Adrenal gland (tissue), 5 donors: ENCODE data around the gene CCDC187.

Source experiments
- POLR2A ChIP-seq, 2 donors: fragments of 450-650 bp; IDR thresholded peaks; one replicate each; pipeline ENCODE4 v1.6.1; 2017; ENCODE audit warnings: antibody characterized with exemption in 2 of 2, mild to moderate bottlenecking in 2 of 2, moderate library complexity in 1 of 2
- TF ChIP-seq, protein P1 (sequence below), 6 experiments: fragments of 450-650 bp in 4 of 6; fragments of 200-600 bp in 2 of 6; sonication (generic) in 1 of 6; IDR thresholded peaks; 1 replicate in 5 of 6; 2 replicates in 1 of 6; pipeline versions ENCODE4 v1.5.1 to v1.8.0; 2016 to 2021; ENCODE audit warnings: antibody characterized with exemption in 6 of 6, mild to moderate bottlenecking in 2 of 6, moderate library complexity in 1 of 6
- donor health status: DM: no; HTN: no; CAD: no.

DNA sequence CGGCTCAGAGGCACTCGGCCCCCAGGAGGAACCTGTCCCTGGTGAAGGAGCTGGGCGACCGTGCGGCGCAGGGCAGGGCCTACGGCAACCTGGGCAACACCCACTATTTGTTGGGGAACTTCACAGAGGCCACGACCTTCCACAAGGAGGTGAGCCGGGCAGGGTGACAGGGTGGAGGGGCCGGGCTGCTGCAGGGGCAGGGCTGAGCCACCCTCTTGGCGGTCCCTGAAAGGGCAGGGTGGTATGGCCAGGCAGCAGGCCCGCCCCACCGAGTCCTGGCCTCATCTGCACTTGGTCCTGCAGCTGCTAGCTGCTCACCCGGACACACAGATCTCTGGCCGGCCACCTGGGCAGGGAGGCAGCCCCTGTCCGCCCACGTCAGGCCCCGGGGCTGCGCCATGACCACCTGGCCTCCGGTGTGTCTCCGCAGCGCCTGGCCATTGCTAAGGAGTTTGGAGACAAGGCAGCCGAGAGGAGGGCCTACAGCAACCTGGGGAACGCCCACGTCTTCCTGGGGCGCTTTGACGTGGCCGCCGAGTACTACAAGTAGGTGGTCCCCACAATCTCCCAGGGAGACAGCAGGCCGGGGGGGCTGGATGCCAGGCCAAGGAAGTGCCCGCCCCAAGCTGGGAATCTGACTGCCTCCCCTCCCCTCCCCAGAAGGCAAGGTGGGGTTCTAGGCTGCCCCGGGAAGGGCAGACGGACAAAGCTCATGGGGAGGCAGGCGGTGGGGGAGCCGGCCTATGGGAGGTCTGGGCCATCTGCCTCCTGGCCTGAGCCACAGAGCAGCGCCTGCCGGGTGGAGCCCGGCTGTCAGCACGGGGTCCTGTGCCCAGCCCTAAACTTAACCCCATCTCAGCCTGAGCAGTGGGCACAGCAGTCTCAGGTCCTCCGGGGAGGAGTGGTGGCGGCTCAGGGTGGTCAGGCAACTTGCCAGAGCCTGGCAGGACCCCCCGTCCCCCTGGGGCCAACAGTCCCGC lies 33.8 kb upstream of the CCDC187 start:
- TF ChIP-seq, protein P1, sequence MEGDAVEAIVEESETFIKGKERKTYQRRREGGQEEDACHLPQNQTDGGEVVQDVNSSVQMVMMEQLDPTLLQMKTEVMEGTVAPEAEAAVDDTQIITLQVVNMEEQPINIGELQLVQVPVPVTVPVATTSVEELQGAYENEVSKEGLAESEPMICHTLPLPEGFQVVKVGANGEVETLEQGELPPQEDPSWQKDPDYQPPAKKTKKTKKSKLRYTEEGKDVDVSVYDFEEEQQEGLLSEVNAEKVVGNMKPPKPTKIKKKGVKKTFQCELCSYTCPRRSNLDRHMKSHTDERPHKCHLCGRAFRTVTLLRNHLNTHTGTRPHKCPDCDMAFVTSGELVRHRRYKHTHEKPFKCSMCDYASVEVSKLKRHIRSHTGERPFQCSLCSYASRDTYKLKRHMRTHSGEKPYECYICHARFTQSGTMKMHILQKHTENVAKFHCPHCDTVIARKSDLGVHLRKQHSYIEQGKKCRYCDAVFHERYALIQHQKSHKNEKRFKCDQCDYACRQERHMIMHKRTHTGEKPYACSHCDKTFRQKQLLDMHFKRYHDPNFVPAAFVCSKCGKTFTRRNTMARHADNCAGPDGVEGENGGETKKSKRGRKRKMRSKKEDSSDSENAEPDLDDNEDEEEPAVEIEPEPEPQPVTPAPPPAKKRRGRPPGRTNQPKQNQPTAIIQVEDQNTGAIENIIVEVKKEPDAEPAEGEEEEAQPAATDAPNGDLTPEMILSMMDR (IDR thresholded peaks at IDR 0.05): no peak
- no peak for TF ChIP-seq POLR2A (IDR thresholded peaks at IDR 0.05)
